ENCODE data around the gene SHISA9.

DNA sequence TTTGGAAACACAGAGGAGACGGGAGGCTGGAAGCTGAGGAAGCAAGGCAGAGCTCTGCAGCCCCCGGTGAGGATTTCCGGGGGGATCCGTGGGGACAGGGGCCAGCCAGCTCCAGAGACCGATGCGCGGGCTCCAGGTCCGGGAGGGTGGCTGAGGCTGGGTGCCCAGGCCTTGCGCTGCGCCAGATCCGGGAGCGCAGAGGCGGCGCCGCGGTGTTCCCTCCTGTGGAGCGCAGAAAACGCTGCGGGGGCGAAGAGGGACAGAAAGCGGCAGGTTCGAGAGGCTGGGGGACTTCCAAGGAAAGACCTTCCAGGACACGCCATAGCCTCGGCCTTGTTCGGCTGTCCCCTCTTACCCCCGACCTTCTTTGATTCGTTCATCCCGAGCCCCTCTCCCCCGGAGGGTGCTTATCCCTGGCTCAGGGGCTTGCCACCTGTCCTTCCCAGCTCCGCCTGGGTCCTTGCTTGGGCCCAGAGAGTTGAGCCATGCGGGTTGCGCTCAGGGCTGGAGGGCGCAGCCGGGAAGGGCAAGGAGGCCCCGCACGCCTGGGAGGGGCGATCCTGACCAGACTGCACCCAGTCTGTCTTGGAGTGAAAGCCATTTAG, 697 bp upstream of the SHISA9 start:
- no peak for TF ChIP-seq CTCF (conservative IDR thresholded peaks at IDR 0.05; ENCODE audit: low read depth, low read length)
- no peak for TF ChIP-seq RAD21 (IDR thresholded peaks at IDR 0.05; ENCODE audit: low read length)
- TF ChIP-seq POLR2A (IDR thresholded peaks at IDR 0.05; ENCODE audit: low read depth, low read length) = no peak
- no peak for TF ChIP-seq MXI1 (IDR thresholded peaks at IDR 0.05; ENCODE audit: borderline replicate concordance, low read depth, low read length)
- TF ChIP-seq RFX5 (IDR thresholded peaks at IDR 0.05; ENCODE audit: low read depth, low read length) = no peak
- TF ChIP-seq NFE2L2 (IDR thresholded peaks at IDR 0.05; ENCODE audit: low read depth, low read length) = no peak
- TF ChIP-seq SMC3 (IDR thresholded peaks at IDR 0.05; ENCODE audit: low read depth, low read length) = no peak
- no peak for TF ChIP-seq MAFK (IDR thresholded peaks at IDR 0.05; ENCODE audit: low read depth, low read length)
- TF ChIP-seq CEBPB (IDR thresholded peaks at IDR 0.05; ENCODE audit: low read depth, low read length) = no peak
- TF ChIP-seq, protein P1, sequence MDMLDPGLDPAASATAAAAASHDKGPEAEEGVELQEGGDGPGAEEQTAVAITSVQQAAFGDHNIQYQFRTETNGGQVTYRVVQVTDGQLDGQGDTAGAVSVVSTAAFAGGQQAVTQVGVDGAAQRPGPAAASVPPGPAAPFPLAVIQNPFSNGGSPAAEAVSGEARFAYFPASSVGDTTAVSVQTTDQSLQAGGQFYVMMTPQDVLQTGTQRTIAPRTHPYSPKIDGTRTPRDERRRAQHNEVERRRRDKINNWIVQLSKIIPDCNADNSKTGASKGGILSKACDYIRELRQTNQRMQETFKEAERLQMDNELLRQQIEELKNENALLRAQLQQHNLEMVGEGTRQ (IDR thresholded peaks at IDR 0.05; ENCODE audit: low read depth, low read length) = no peak
- TF ChIP-seq MAZ (IDR thresholded peaks at IDR 0.05; ENCODE audit: borderline replicate concordance, low read depth, low read length) = no peak
- no peak for TF ChIP-seq BHLHE40 (IDR thresholded peaks at IDR 0.05; ENCODE audit: low read depth, low read length)
